Measurements from ENCODE around the gene PRR35.

DNA sequence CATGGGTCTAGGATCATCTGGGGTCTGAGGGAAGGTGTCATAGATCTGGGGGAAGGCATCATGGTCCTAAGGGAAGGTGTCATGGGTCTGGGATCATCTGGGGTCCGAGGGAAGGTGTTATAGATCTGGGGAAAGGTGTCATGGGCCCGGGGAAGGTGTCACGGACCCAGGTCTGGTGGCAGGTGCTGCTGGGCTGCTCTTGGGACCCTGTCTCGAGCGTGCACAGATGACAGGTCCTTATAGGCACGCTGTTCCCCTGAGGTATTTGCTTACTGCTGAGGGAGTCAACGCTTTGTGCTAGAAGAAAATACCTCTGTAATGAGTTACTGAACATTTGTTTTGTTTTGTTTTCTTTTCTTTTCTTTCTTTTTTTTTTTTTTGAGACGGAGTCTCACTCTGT, 31.0 kb downstream of the PRR35 start:
- TF ChIP-seq, protein P1, sequence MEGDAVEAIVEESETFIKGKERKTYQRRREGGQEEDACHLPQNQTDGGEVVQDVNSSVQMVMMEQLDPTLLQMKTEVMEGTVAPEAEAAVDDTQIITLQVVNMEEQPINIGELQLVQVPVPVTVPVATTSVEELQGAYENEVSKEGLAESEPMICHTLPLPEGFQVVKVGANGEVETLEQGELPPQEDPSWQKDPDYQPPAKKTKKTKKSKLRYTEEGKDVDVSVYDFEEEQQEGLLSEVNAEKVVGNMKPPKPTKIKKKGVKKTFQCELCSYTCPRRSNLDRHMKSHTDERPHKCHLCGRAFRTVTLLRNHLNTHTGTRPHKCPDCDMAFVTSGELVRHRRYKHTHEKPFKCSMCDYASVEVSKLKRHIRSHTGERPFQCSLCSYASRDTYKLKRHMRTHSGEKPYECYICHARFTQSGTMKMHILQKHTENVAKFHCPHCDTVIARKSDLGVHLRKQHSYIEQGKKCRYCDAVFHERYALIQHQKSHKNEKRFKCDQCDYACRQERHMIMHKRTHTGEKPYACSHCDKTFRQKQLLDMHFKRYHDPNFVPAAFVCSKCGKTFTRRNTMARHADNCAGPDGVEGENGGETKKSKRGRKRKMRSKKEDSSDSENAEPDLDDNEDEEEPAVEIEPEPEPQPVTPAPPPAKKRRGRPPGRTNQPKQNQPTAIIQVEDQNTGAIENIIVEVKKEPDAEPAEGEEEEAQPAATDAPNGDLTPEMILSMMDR (IDR thresholded peaks at IDR 0.05; ENCODE audit: poor library complexity, severe bottlenecking): no peak
- TF ChIP-seq EZH2 (IDR thresholded peaks at IDR 0.05; ENCODE audit: borderline replicate concordance, insufficient read depth, low read length, poor library complexity, severe bottlenecking) (no peak), REST (IDR thresholded peaks at IDR 0.05; ENCODE audit: borderline replicate concordance) (no peak), SMC3 (conservative IDR thresholded peaks at IDR 0.05; ENCODE audit: poor library complexity) (no peak), POLR2AphosphoS5 (IDR thresholded peaks at IDR 0.05) (no peak), EP300 (conservative IDR thresholded peaks at IDR 0.05; ENCODE audit: poor library complexity, severe bottlenecking) (no peak)
